Measurements from ENCODE around the gene CXXC4. TPM values are rescaled to one million over a fixed set of nuclear protein-coding genes. Genes with fewer than 3 reads are reported as not detected.

Gene CXXC4
- not detected in 2 replicates for total RNA-seq

DNA sequence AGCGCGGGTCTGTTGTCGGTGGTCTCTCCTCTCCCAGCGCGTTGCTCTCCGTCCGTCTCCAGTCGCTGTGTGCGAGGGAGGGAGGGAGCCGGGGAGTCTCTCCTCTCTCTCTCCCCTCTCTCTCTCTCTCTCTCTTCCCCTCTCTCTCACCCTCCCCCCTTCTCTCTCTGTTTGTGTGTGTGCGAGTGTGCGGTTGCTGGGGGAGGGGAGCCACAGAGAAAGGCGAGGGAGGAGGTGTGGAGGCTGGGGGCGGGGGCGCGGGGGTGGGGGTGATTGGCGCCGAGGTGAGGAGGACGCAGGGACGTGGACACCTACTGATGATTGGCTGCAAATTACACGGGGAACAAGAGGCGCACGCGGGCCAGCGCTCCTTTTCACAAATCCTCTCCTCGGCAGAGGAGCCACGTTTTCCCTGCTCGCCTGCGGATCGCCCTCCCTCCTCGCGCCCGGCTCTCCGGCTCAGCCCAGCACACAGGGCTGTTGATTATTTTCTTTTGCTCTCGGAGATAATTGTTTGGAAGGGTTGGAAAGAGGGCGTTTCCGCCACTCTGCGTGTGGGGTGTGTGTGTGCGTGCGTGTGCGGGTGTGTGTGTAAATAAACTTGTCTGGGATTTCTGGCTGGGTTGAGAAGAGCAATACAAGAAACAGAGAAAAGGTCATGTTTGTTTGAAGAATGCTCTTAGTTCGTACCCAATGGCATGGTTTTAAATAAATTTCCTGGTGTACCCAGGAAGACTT lies at the start of gene CXXC4:
CXXC4 (minus strand) TSS at position 73 of the 738 bp plus-strand sequence. CDS start 3,092 bp downstream, outside the sequence.

